HCT116 (cell line): ENCODE data around the gene TMOD1. TPM values are rescaled to one million over a fixed set of nuclear protein-coding genes. Genes with fewer than 3 reads are reported as not detected.

Source experiments
- ATAC-seq: fragments of 200-7000 bp; cut with Tn5 transposase; 2 replicates; pipeline ENCODE4 v1.9.1; 2020; ENCODE audit warnings: mild to moderate bottlenecking, moderate library complexity
- BruUV-seq: library from RNA; stranded (reverse); fragments of 400-500 nt; replicated peaks from 2 replicates; lab custom pipeline; 2021; lab: Mats Ljungman, UMichigan
- CTCF ChIA-PET: fragments of 300-600 bp; sonication (Branson Sonifier 250); formaldehyde crosslinking; loops from one replicate; lab custom pipeline; 2021; ENCODE audit warnings: antibody characterized with exemption; lab: Charles Lee
- POLR2A ChIA-PET: fragments of 300-600, 350-600 bp; sonication (Branson Sonifier 250); formaldehyde crosslinking; loops from one replicate; lab custom pipeline; 2021; ENCODE audit warnings: antibody characterized with exemption; lab: Charles Lee
- RAD21 ChIA-PET, 2 experiments: fragments of 300-600 bp; sonication (Branson Sonifier 250); formaldehyde crosslinking; loops; one replicate each; lab custom pipeline; 2023; ENCODE audit warnings: low total read pairs in 2 of 2; ENCODE audit not compliant: uncharacterized antibody in 2 of 2, unreplicated experiment in 2 of 2, low non-redundant PET in 1 of 2; lab: Charles Lee
- DNase-seq: peaks from one replicate; pipeline ENCODE4 v3.0.0-alpha.2; 2010; ENCODE audit warnings: low read depth, low spot score
- H2AFZ ChIP-seq: fragments of 200-600 bp; shearing (Covaris generic), sonication (generic); 2 replicates; pipeline ENCODE4 v1.6.1; 2017; ENCODE audit warnings: low read depth, mixed run types, mixed read lengths, antibody characterized with exemption, low read length; ENCODE audit not compliant: poor library complexity, severe bottlenecking
- H3K27ac ChIP-seq: 2 replicates; pipeline ENCODE4 v1.5.1; 2012; ENCODE audit warnings: low read depth, low read length
- H3K27me3 ChIP-seq: fragments of 200-600 bp; sonication (generic); 2 replicates; pipeline ENCODE4 v1.6.1; 2016; ENCODE audit warnings: mixed run types, low read length, mixed read lengths; ENCODE audit not compliant: insufficient read depth
- H3K36me3 ChIP-seq, 2 experiments: fragments of 200-500 bp in 1 of 2; fragments of 200-600 bp in 1 of 2; sonication (Bioruptor generic) in 1 of 2; sonication (generic) in 1 of 2; 2 replicates each; pipeline versions ENCODE4 v1.5.1 to v1.6.1; 2014 to 2016; ENCODE audit warnings: low read length in 2 of 2, inconsistent platforms in 1 of 2, mixed read lengths in 1 of 2, mixed run types in 1 of 2; ENCODE audit not compliant: insufficient read depth in 2 of 2, control insufficient read depth in 1 of 2
- H3K4me1 ChIP-seq, 2 experiments: fragments of 200-600 bp in 1 of 2; sonication (generic) in 1 of 2; 2 replicates each; pipeline versions ENCODE4 v1.5.1 to v1.6.1; 2012 to 2017; ENCODE audit warnings: low read length in 2 of 2, inconsistent platforms in 1 of 2, mild to moderate bottlenecking in 1 of 2, mixed read lengths in 1 of 2, mixed run types in 1 of 2, moderate library complexity in 1 of 2; ENCODE audit not compliant: insufficient read depth in 2 of 2, control insufficient read depth in 1 of 2
- H3K4me2 ChIP-seq: fragments of 200-600 bp; sonication (generic); 2 replicates; pipeline ENCODE4 v1.6.1; 2017; ENCODE audit warnings: mixed run types, low read length, mixed read lengths
- H3K4me3 ChIP-seq, 2 experiments: fragments of 200-600 bp in 1 of 2; sonication (generic) in 1 of 2; replicated peaks in 1 of 2; 2 replicates each; pipeline ENCODE4 v1.5.1; 2011 to 2016; ENCODE audit warnings: low read length in 2 of 2, control low read depth in 1 of 2, low read depth in 1 of 2, mild to moderate bottlenecking in 1 of 2, mixed read lengths in 1 of 2, mixed run types in 1 of 2
- H3K79me2 ChIP-seq: fragments of 200-600 bp; sonication (generic); 2 replicates; pipeline ENCODE4 v1.6.1; 2017; ENCODE audit warnings: mild to moderate bottlenecking, mixed run types, low read length, moderate library complexity, mixed read lengths; ENCODE audit not compliant: insufficient read depth
- H3K9ac ChIP-seq: fragments of 200-600 bp; sonication (generic); 2 replicates; pipeline ENCODE4 v1.6.1; 2016; ENCODE audit warnings: low read length, mixed read lengths
- H3K9me2 ChIP-seq: fragments of 200-600 bp; sonication (generic), shearing (Covaris generic); 2 replicates; pipeline ENCODE4 v1.6.1; 2017; ENCODE audit warnings: mixed run types, mild to moderate bottlenecking, moderate library complexity; ENCODE audit not compliant: insufficient read depth
- H3K9me3 ChIP-seq, 2 experiments: fragments of 200-500 bp in 1 of 2; fragments of 200-600 bp in 1 of 2; sonication (Bioruptor generic) in 1 of 2; sonication (generic) in 1 of 2; 2 replicates each; pipeline ENCODE4 v1.6.1; 2014 to 2017; ENCODE audit warnings: low read length in 2 of 2, mixed read lengths in 2 of 2, inconsistent platforms in 1 of 2, low read depth in 1 of 2, mild to moderate bottlenecking in 1 of 2, mixed run types in 1 of 2, moderate library complexity in 1 of 2; ENCODE audit not compliant: control insufficient read depth in 1 of 2, insufficient read depth in 1 of 2
- H4K20me1 ChIP-seq: fragments of 200-600 bp; sonication (generic), shearing (Covaris generic); 2 replicates; pipeline ENCODE4 v1.6.1; 2017; ENCODE audit warnings: mixed run types, mild to moderate bottlenecking, moderate library complexity; ENCODE audit not compliant: insufficient read depth
- CBX3 ChIP-seq: IDR thresholded peaks from 2 replicates; pipeline ENCODE4 v1.6.1; 2012; ENCODE audit warnings: low read depth
- CEBPB ChIP-seq: IDR thresholded peaks from 2 replicates; pipeline ENCODE4 v1.6.1; 2012; ENCODE audit warnings: low read depth
- EGR1 ChIP-seq: IDR thresholded peaks from 2 replicates; pipeline ENCODE4 v1.6.1; 2012; ENCODE audit warnings: low read depth
- ELF1 ChIP-seq: IDR thresholded peaks from 2 replicates; pipeline ENCODE4 v1.6.1; 2012; ENCODE audit warnings: low read depth, borderline replicate concordance
- EZH2 ChIP-seq: fragments of 200-600 bp; sonication (generic); IDR thresholded peaks from 2 replicates; pipeline ENCODE4 v1.6.1; 2017; ENCODE audit warnings: antibody characterized with exemption, mixed run types
- EZH2phosphoT487 ChIP-seq: fragments of 200-600 bp; IDR thresholded peaks from 2 replicates; pipeline ENCODE4 v1.6.1; 2018; ENCODE audit warnings: antibody characterized with exemption, borderline replicate concordance
- FOSL1 ChIP-seq: IDR thresholded peaks from 2 replicates; pipeline ENCODE4 v1.6.1; 2012; ENCODE audit warnings: low read depth
- JUND ChIP-seq: IDR thresholded peaks from 2 replicates; pipeline ENCODE4 v1.6.1; 2012
- MAX ChIP-seq: IDR thresholded peaks from 2 replicates; pipeline ENCODE4 v1.6.1; 2012
- POLR2A ChIP-seq: IDR thresholded peaks from 2 replicates; pipeline ENCODE4 v1.7.0; 2011; ENCODE audit warnings: borderline replicate concordance; ENCODE audit not compliant: insufficient read depth, insufficient read length; ENCODE audit errors: extremely low read depth
- RAD21 ChIP-seq: IDR thresholded peaks from 2 replicates; pipeline ENCODE4 v1.6.1; 2012; ENCODE audit warnings: low read depth, mild to moderate bottlenecking
- SIN3A ChIP-seq: IDR thresholded peaks from 2 replicates; pipeline ENCODE4 v1.6.1; 2012; ENCODE audit warnings: low read depth
- SP1 ChIP-seq: IDR thresholded peaks from 2 replicates; pipeline ENCODE4 v1.6.1; 2012; ENCODE audit warnings: low read depth
- SRF ChIP-seq: IDR thresholded peaks from 2 replicates; pipeline ENCODE4 v1.6.1; 2012; ENCODE audit warnings: low read depth
- TCF7L2 ChIP-seq: IDR thresholded peaks from 2 replicates; pipeline ENCODE4 v1.7.0; 2011; ENCODE audit warnings: borderline replicate concordance, inconsistent platforms; ENCODE audit not compliant: insufficient read depth, insufficient read length; ENCODE audit errors: extremely low read depth
- YY1 ChIP-seq: IDR thresholded peaks from 2 replicates; pipeline ENCODE4 v1.6.1; 2011; ENCODE audit warnings: low read length, low read depth, moderate library complexity, mild to moderate bottlenecking; ENCODE audit not compliant: insufficient replicate concordance; ENCODE audit errors: extremely low read depth
- intact Hi-C: fragments of 100-400 bp; cut with micrococcal nuclease; formaldehyde crosslinking; loops from 2 replicates; pipeline ENCODE4 v1.10.0; 2022
- total RNA-seq: library from RNA; stranded (reverse); gene quantifications from one replicate; pipeline ENCODE4 v1.2.1, GENCODE V29; 2021; ENCODE audit not compliant: unreplicated experiment
- TF ChIP-seq, protein P1 (sequence below): IDR thresholded peaks from 2 replicates; pipeline ENCODE4 v1.6.1; 2012; ENCODE audit warnings: low read depth

Gene TMOD1
- total RNA-seq, 1 experiment from 2014 or later: 4.4 TPM

GRCh38 chr9:97562542-97562941 is 61.1 kb downstream of the TMOD1 start:
- ATAC-seq (no peak), DNase-seq (no peak)
- no peaks in the 10 kb centered on the region for H3K9me2 ChIP-seq
- no peak overlapping the region for H3K4me2 ChIP-seq
- ChIA-PET POLR2A (no interaction called here), RAD21 (no interaction called here), CTCF (no interaction called here)
- H3K9me3 ChIP-seq: no peaks in the 10 kb centered on the region
- H4K20me1 ChIP-seq: no peaks in the 10 kb centered on the region
- no peak overlapping the region for H3K27ac ChIP-seq
- H3K36me3 ChIP-seq: no peaks in the 10 kb centered on the region
- no peak overlapping the region for H3K4me3 ChIP-seq
- no peaks in the 10 kb centered on the region for H3K79me2 ChIP-seq
- H3K9ac ChIP-seq: no peak overlapping the region
- H2AFZ ChIP-seq: no peak overlapping the region
- intact Hi-C loops: no loop called here
- TF ChIP-seq EGR1: no peak
- TF ChIP-seq POLR2A: no peak
- no peak for TF ChIP-seq SP1
- no peak for TF ChIP-seq RAD21
- TF ChIP-seq CEBPB: no peak
- TF ChIP-seq CBX3: no peak
- TF ChIP-seq, protein P1, sequence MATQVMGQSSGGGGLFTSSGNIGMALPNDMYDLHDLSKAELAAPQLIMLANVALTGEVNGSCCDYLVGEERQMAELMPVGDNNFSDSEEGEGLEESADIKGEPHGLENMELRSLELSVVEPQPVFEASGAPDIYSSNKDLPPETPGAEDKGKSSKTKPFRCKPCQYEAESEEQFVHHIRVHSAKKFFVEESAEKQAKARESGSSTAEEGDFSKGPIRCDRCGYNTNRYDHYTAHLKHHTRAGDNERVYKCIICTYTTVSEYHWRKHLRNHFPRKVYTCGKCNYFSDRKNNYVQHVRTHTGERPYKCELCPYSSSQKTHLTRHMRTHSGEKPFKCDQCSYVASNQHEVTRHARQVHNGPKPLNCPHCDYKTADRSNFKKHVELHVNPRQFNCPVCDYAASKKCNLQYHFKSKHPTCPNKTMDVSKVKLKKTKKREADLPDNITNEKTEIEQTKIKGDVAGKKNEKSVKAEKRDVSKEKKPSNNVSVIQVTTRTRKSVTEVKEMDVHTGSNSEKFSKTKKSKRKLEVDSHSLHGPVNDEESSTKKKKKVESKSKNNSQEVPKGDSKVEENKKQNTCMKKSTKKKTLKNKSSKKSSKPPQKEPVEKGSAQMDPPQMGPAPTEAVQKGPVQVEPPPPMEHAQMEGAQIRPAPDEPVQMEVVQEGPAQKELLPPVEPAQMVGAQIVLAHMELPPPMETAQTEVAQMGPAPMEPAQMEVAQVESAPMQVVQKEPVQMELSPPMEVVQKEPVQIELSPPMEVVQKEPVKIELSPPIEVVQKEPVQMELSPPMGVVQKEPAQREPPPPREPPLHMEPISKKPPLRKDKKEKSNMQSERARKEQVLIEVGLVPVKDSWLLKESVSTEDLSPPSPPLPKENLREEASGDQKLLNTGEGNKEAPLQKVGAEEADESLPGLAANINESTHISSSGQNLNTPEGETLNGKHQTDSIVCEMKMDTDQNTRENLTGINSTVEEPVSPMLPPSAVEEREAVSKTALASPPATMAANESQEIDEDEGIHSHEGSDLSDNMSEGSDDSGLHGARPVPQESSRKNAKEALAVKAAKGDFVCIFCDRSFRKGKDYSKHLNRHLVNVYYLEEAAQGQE: no peak
- TF ChIP-seq FOSL1: no peak
- no peak for TF ChIP-seq EZH2
- no peak for TF ChIP-seq EZH2phosphoT487
- TF ChIP-seq SRF: no peak
- TF ChIP-seq SIN3A: no peak
- TF ChIP-seq YY1: no peak
- no peak for TF ChIP-seq TCF7L2
- no peak for TF ChIP-seq ELF1
- TF ChIP-seq MAX: no peak
- no peak for TF ChIP-seq JUND
- H3K27me3 ChIP-seq: no peaks in the 10 kb centered on the region
- peaks cover 3 to 9% of the 10 kb centered on the region in 2 experiments; a peak in 3 of 4 replicates for H3K4me1 ChIP-seq
- no TSS peak for BruUV-seq
